ENCODE results near the gene SLC39A1. TPM values are rescaled to one million over a fixed set of nuclear protein-coding genes. Genes with fewer than 3 reads are reported as not detected.
A peak's percentile ranks its signal among the peaks of the same experiment; 100 is the strongest.

SLC39A1 gene
- total and polyA plus RNA-seq, 2 experiments from 2014 or later, result 87.3 to 220 TPM

GRCh38 chr1:153991806-153992205 lies 28.5 kb upstream of the SLC39A1 start:
- Histone ChIP-seq H3K4me1 (ENCODE audit: insufficient read depth) (peaks cover 17% of the 10 kb centered on the region), H2AFZ (no peak overlapping the region), H3K4me3 (peak overlapping the region; percentile 72), H3K36me3 (ENCODE audit: insufficient read depth) (peaks cover 38% of the 10 kb centered on the region), H3K9me2 (ENCODE audit: insufficient read depth) (no peaks in the 10 kb centered on the region), H3F3A (replicated peaks; ENCODE audit: low read depth) (peaks cover 39% of the 10 kb centered on the region), H3K27me3 (ENCODE audit: insufficient read depth) (no peaks in the 10 kb centered on the region), H3K4me2 (peak overlapping the region; percentile 100), H4K20me1 (replicated peaks; ENCODE audit: insufficient read depth) (peaks cover 27% of the 10 kb centered on the region), H3K27ac (ENCODE audit: low read depth) (peak overlapping the region; percentile 90), H3K79me2 (replicated peaks; ENCODE audit: insufficient read depth) (peaks cover 23% of the 10 kb centered on the region)
- Mint-ChIP-seq H3K4me3 (peak overlapping the region; percentile 98), H3K27ac (peak overlapping the region; percentile 99), H3K9me3 (peaks cover 8% of the 10 kb centered on the region; the same call in 2 of the 3 replicates), H3K27me3 (ENCODE audit: insufficient read depth, low read depth, poor library complexity) (peaks cover 21% of the 10 kb centered on the region), H3K4me1 (peaks cover 20% of the 10 kb centered on the region), H3K36me3 (ENCODE audit: low read depth) (peaks cover 60% of the 10 kb centered on the region)
- no peak for TF ChIP-seq CTCF (conservative IDR thresholded peaks at IDR 0.05; ENCODE audit: low read depth in 2 of 2)
- TF ChIP-seq EZH2phosphoT487 (IDR thresholded peaks at IDR 0.05; ENCODE audit: unreplicated experiment), result no peak
- no peak for TF ChIP-seq JUNB (IDR thresholded peaks at IDR 0.05; ENCODE audit: unreplicated experiment)
- no peak for TF ChIP-seq STAT1 (IDR thresholded peaks at IDR 0.05; ENCODE audit: unreplicated experiment)
- TF ChIP-seq ZNF114 (CRISPR knock-in tag; IDR thresholded peaks at IDR 0.05), result no peak
- no peak for TF ChIP-seq POLR2AphosphoS5 (IDR thresholded peaks at IDR 0.05; ENCODE audit: low read depth)
- ATAC-seq, result no peak
- DNase-seq (ENCODE audit: low spot score), result no peak

- H3K27ac ChIP-seq (ENCODE audit: low read depth), result peak overlapping the region; percentile 90
- no peak for DNase-seq (ENCODE audit: low spot score)
Measured at GRCh38 chr1:153991151-153991630, 27.9 kb upstream of the SLC39A1 start.

More at GRCh38 chr1:153991151-153991630, 27.9 kb upstream of the SLC39A1 start:
- peak overlapping the region; percentile 100 for H3K4me2 ChIP-seq
- peaks cover 17% of the 10 kb centered on the region for H3K4me1 ChIP-seq (ENCODE audit: insufficient read depth)
- TF ChIP-seq CREB1 (CRISPR knock-in tag; IDR thresholded peaks at IDR 0.05; ENCODE audit: low read depth) (no peak), EZH2 (IDR thresholded peaks at IDR 0.05; ENCODE audit: low read depth, unreplicated experiment) (no peak), ZNF331 (CRISPR knock-in tag; IDR thresholded peaks at IDR 0.05; ENCODE audit: low read depth) (no peak), STAT1 (IDR thresholded peaks at IDR 0.05; ENCODE audit: unreplicated experiment) (no peak), JUNB (IDR thresholded peaks at IDR 0.05; ENCODE audit: unreplicated experiment) (no peak), ETS1 (IDR thresholded peaks at IDR 0.05) (no peak)
- peaks cover 38% of the 10 kb centered on the region for H3K36me3 ChIP-seq (ENCODE audit: insufficient read depth)
- H3K79me2 ChIP-seq (replicated peaks; ENCODE audit: insufficient read depth), result peaks cover 23% of the 10 kb centered on the region
- peaks cover 57% of the 10 kb centered on the region for H3K36me3 Mint-ChIP-seq (ENCODE audit: low read depth)
- H3K27me3 Mint-ChIP-seq (ENCODE audit: insufficient read depth, low read depth, poor library complexity), result peaks cover 23% of the 10 kb centered on the region
- no peak for ATAC-seq
- peaks cover 38% of the 10 kb centered on the region for H3F3A ChIP-seq (replicated peaks; ENCODE audit: low read depth)
- peak overlapping the region; percentile 98 for H3K4me3 Mint-ChIP-seq
- H4K20me1 ChIP-seq (replicated peaks; ENCODE audit: insufficient read depth), result peaks cover 27% of the 10 kb centered on the region
- H3K9me3 Mint-ChIP-seq, result peaks cover 8% of the 10 kb centered on the region; the same call in 2 of the 3 replicates
- peak overlapping the region; percentile 99 for H3K27ac Mint-ChIP-seq
- no peak overlapping the region for H2AFZ ChIP-seq
- no peaks in the 10 kb centered on the region for H3K27me3 ChIP-seq (ENCODE audit: insufficient read depth)
- no peaks in the 10 kb centered on the region for H3K9me2 ChIP-seq (ENCODE audit: insufficient read depth)
- peaks cover 24% of the 10 kb centered on the region for H3K4me1 Mint-ChIP-seq
- peak overlapping the region; percentile 72 for H3K4me3 ChIP-seq
